Hematopoietic multipotent progenitor cell treated with erythropoietin and hydrocortisone succinate and interleukin-3 and kit ligand, for 6 days (in vitro differentiated cells): ENCODE results near the gene MAD1L1.
A peak's percentile ranks its signal among the peaks of the same experiment; 100 is the strongest.
"Not testable (repeated sequence)": the region's sequence is repeated elsewhere in the genome, so short reads cannot be mapped to it uniquely, and the experiment has no call there.

Experiments used
- DNase-seq: peaks from one replicate; pipeline ENCODE4 v3.0.0-alpha.2; 2015

The MAD1L1 gene

DNA sequence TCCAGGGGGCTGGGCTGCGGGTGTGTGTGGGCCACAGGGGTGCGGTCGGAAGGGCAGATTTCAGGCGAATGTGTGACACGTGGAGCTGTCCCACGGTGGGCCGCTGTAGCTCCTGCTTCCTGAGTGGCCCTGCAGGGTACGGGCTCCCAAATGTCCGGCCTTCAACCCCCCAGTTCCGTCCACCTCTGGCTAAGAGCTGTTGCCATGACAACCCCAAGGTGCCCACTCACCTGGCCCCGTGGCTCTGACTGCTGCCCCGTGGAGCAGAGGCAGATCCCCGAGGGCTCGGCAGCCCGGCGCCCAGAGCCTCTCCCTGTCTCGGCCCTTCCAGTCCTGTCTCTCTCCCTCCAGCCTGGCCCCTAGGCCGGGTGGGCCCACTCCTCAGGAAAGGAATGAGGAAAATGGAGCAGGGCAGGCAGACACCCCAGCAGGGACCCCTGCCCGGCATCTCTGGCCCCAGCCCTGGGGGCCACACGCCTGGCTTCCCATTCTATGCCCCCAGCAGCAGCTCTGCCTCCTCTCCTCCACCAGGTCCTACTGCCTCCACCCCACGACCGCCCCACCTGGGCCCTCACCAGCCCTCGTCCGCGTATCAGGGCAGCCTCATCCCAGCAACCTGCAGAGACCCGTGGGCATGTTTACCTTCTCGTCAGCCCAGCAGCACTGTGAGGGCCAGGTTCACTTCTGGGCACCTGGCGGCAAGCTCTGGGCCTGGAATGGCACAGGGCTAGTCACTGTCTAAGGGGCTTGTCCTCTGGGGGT lies 347.1 kb downstream of the MAD1L1 start:
- no peak for DNase-seq

- DNase-seq = no peak
These were observed 348.0 kb downstream of the MAD1L1 start for GRCh38 chr7:1884583-1885350.

DNA sequence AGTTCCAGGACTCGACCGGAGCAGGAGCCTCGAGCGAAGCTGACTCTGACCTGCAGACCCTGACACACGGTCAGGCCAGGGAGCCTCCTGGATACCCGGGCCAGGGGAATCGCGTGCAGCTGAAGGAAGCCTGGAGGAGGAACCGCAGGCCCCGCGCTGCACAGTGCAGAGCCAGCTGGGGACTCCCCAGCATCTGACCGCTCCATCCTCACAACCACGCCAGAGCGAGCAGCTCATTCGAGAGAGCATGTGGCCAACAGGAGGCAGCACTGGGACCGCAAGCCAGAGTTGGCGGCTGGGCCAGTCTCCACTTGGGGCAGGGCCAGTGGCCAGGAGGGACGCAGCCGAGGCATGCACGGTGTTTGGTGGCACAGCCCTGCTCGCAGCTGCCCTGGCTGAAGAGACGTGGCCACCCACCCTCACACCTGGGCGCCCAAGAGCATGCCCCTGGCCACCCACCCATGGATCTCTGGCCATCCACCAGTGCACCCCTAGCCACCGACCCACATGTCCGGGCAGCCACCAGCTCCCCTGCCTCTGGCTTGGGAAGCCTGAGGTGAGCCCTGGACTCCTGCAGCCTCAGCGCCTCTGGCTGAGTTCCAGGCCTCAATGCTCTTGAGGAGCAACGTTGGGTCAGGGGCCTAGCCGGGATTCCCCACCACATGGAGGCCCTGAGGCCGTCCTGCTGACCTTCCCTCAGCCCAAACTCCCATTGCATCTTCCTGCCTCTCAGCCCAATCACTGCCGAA lies 348.7 kb downstream of the MAD1L1 start:
- no peak for DNase-seq

GRCh38 chr7:1883031-1883761 lies 349.5 kb downstream of the MAD1L1 start:
- DNase-seq = peak; percentile 95

GRCh38 chr7:1882451-1882850 lies 350.3 kb downstream of the MAD1L1 start:
- DNase-seq = no peak

DNA sequence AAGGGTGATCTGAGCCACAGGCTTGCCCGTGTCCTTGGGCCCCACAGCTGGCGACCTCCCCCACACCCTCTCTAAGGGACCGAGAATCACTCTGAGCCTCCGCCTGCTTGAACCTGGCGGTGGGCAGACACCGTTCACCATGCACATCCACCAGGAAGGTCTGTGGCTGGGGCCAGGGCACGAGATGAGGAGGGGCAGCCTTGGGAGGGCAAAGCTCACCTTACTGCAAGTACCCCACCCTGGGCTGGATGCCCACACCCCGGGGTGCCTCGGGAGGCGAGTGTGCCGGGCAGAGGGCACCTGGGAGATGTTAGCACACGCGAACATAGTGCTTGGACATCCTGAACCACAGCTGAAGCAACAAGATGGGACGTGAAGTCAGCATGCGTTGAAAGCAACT lies 350.8 kb downstream of the MAD1L1 start:
- DNase-seq = no peak

- DNase-seq = not testable (repeated sequence)
These were observed 356.1 kb downstream of the MAD1L1 start for GRCh38 chr7:1876641-1877040.

DNA sequence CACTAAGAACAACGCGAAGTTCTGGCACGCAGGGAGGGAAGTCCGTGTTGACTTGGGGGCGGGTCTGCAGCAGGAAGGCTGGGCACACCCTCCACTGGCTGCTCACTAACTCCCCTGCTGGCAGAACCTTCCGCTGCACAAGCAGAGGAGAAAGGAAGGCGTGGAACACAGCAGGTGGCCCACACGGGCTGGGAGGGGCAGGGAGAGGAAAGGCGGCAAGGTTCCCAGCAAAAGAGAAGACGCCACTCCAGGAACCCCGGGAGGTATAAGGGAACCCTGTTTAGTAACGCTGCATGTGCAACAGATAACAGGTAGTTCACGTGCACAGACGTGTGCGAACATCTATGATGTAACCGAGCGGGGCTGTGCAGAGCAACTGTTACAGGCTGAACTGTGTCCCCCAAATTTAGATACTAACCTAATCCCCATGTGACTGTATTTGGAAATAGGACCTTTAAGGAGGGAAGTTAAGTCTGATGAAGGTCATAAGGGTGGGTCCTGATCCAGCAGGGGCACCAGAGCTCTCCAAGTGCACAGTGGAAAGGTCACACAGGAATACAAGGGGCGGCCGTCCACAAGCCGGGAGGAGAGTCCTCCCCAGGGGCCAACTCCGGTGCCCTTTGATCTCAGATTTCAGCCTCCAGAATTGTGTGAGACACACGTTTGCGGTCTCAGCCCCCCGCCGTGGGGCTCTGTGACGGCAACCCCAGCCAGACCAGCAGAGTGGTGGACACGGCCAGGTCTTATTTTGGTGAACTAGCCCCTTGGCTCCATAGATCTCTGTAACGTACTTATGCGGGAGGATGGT lies 357.1 kb downstream of the MAD1L1 start:
- peak; percentile 55 for DNase-seq

- not testable (repeated sequence) for DNase-seq
These were observed 358.0 kb downstream of the MAD1L1 start for GRCh38 chr7:1874590-1875391.

DNA sequence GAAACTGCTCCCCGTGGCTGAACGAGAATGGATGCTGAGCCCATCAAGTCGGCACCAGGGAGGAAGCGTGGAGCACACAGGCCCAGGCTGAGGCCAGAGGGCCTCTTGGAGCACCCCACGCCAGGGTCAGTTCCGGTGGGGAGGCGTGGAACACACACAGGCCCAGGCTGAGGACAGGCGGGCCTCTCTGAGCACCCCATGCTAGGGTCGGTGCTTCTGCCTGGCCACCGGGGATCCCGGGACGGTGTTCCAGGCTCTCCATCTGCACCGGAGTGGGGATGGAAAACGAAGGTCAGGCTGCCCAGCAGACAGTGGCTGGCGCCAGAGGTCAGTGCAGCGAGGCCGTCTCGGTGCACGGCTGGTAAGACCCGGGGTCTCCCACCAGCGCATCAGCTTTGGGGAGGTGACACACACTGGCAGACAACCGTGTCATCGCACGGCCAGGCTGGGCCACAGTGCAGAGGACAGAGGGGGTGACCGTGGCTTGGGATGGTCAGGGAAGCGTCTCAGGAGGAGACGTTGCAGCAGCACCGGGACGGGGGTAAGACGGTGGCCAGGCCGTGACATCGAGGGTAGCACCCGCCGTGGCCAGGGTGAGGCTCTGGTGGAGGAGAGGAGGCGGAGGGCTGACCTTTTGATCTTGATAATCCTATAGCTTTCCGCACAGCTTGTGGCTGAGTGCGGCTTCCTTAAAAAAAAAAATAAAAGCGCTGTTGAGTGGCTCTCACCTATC lies 358.7 kb downstream of the MAD1L1 start:
- DNase-seq = peak; percentile 52

- DNase-seq = no peak
These were observed 359.3 kb downstream of the MAD1L1 start for GRCh38 chr7:1873421-1873820.

DNA sequence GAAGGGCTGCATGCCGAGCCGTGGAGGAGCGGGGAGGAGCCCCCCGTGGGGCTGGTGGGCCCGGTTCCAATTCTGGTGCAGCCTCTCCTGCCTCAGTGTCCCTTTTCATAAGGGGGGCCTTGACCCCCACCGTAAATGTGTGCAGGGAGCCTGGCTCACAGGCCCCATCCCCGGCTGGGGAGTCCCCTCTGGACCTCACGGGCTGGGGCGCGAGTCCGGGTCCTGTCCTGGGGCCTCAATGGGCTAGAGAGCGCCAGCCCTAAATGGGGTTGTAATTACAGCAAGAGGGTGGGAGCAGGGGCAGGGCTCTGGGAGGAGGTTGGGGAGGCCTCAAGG lies 359.7 kb downstream of the MAD1L1 start:
- no peak for DNase-seq

- no peak for DNase-seq
These were observed 360.3 kb downstream of the MAD1L1 start for GRCh38 chr7:1872191-1873069.

- no peak for DNase-seq
These were observed 363.2 kb downstream of the MAD1L1 start for GRCh38 chr7:1869452-1870130.

DNA sequence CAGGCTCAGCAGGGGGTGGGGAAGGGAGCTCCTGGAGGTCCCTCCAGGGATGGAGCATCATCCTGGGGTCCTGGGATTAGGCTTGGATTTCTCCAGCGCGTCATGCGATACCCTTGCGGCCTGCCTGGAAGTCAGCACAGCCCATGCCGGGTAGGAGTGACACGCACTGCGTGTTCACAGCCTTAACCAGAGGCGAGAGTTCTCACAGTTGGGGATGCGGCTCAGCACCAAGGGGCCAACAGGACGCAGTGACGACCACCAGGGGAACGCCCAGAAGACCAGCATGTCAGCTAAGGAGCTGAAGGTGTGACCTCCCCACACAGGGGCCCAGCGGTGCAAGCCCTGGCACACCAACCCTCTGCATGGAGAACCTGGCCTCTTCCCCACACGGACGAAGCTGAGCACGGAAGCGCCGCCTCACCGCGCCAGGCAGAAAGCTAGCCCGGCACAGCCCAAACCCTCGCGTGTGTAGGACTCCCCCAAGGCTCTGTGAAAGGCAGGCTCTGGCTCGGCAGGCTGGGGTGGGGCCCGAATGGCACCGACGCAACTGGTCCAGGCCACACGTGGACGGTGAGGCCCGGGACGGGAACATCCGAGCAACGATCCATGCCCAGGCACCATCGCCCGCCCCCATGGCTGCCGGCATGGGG lies 364.1 kb downstream of the MAD1L1 start:
- DNase-seq = no peak

DNA sequence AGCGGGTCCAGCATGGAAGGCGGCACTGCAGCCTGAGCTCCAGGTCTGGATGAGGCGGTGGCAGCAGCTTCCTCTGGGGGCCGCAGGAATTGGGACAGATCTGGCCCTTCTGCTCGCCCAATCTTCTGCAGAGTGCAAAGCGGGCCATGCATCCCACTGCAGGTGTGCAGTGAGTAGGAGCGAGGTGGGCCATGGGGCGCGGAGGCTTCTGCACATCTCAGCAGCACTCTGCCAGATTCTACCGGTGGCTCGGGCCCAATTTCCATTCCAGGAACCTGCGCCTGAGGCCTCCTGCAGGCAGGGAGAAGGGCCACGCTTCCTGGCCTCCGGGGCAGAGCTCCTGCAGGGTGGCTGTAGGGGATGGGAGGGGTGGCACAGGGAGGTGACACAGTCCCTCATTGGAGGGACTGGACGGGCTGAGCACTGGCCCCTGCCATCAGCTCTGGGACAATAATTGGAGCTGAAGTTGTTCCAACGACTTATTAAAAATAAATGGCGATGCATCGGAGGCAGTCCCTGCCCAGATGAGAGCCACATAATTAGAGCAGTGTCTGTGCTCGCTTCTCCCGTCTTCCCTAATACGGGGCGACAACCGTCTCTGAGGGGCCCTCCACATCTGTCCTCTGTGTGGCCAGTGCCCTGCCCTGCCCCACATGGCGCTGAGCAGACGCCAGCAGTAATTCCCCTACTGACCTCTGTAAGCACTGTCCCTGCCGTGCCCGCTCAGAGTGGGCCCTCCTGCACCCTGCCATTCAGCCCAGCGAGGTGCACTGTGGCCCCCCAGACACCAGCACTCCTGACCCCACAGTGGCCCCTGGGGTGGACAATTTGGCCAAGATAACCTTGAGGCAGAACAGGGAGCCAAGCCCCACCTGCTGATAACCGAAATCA lies 365.1 kb downstream of the MAD1L1 start:
- DNase-seq = no peak

GRCh38 chr7:1866601-1867000 lies 366.1 kb downstream of the MAD1L1 start:
- DNase-seq = no peak
